MG63 (cell line): Measurements from ENCODE around the gene ZSWIM3. TPM values are rescaled to one million over a fixed set of nuclear protein-coding genes. Genes with fewer than 3 reads are reported as not detected.
"Not testable (repeated sequence)": the region's sequence is repeated elsewhere in the genome, so short reads cannot be mapped to it uniquely, and the experiment has no call there.

Source experiments
- DNase-seq: peaks from one replicate; pipeline ENCODE4 v3.0.0-alpha.2; 2020
- H3K27me3 ChIP-seq: fragments of 250-450 bp; sonication (Bioruptor Pico); 2 replicates; pipeline ENCODE4 v1.5.1; 2020; ENCODE audit warnings: mild to moderate bottlenecking, moderate library complexity
- H3K36me3 ChIP-seq: fragments of 250-450 bp; sonication (Bioruptor Pico); 2 replicates; pipeline ENCODE4 v1.5.1; 2020; ENCODE audit warnings: mild to moderate bottlenecking, moderate library complexity
- H3K4me3 ChIP-seq: fragments of 250-450 bp; sonication (Bioruptor Pico); 2 replicates; pipeline ENCODE4 v1.5.1; 2020; ENCODE audit warnings: mild to moderate bottlenecking, moderate library complexity
- H3K9me3 ChIP-seq: fragments of 250-450 bp; sonication (Bioruptor Pico); 2 replicates; pipeline ENCODE4 v1.5.1; 2020; ENCODE audit warnings: mild to moderate bottlenecking, moderate library complexity
- total RNA-seq: library from RNA; depleted of rRNA; stranded (reverse); fragments of >200 nt; shearing (Covaris generic); gene quantifications from 2 replicates; pipeline ENCODE4 v1.2.3, GENCODE V29; 2014; ENCODE audit warnings: low replicate concordance

ZSWIM3 gene
- total RNA-seq, 1 experiment from 2014 or later = 14.2 TPM

- H3K4me3 ChIP-seq = no peak within 1 kb of the TSS
Measured at GRCh38 chr20:45827030-45827652, 30.3 kb upstream of the ZSWIM3 start, which contains the start of gene TNNC2. Gene TNNC2 (minus strand): TSS chr20:45827312. CDS start chr20:45827248, 64 bp downstream.

GRCh38 chr20:45827712-45828111 lies 29.7 kb upstream of the ZSWIM3 start:
- DNase-seq = no peak
- H3K4me3 ChIP-seq = no peak overlapping the region
- H3K9me3 ChIP-seq = no peaks in the 10 kb centered on the region
- H3K27me3 ChIP-seq = no peaks in the 10 kb centered on the region
- no peaks in the 10 kb centered on the region for H3K36me3 ChIP-seq

More at GRCh38 chr20:45827030-45827652, 30.3 kb upstream of the ZSWIM3 start, which contains the start of gene TNNC2:
- H3K9me3 ChIP-seq = no peaks in the 10 kb centered on the region
- DNase-seq = no peak
- H3K27me3 ChIP-seq = no peaks in the 10 kb centered on the region
- H3K36me3 ChIP-seq = no peaks in the 10 kb centered on the region

GRCh38 chr20:45828589-45828988 lies 28.8 kb upstream of the ZSWIM3 start:
- Histone ChIP-seq H3K27me3 (no peaks in the 10 kb centered on the region), H3K36me3 (no peaks in the 10 kb centered on the region), H3K4me3 (no peak overlapping the region), H3K9me3 (no peaks in the 10 kb centered on the region)
- DNase-seq = no peak

GRCh38 chr20:45829673-45830106 lies 27.7 kb upstream of the ZSWIM3 start:
- not testable (repeated sequence) for H3K4me3 ChIP-seq, H3K36me3 ChIP-seq, H3K27me3 ChIP-seq, DNase-seq, H3K9me3 ChIP-seq

GRCh38 chr20:45832619-45833018 lies 24.8 kb upstream of the ZSWIM3 start:
- peak overlapping the region; percentile 65 for H3K4me3 ChIP-seq

GRCh38 chr20:45833030-45833882 lies 24.2 kb upstream of the ZSWIM3 start, which contains the start of gene SNX21:
Gene SNX21 (plus strand): TSS chr20:45833799. CDS start chr20:45833920, 121 bp downstream.
- peaks cover 30% of the 10 kb centered on the region for H3K36me3 ChIP-seq
- H3K27me3 ChIP-seq = no peaks in the 10 kb centered on the region
- H3K4me3 ChIP-seq = peak within 1 kb of the TSS; percentile 65
- no peaks in the 10 kb centered on the region for H3K9me3 ChIP-seq
- DNase-seq = peak; percentile 96

More at GRCh38 chr20:45832619-45833018, 24.8 kb upstream of the ZSWIM3 start:
- Histone ChIP-seq H3K36me3 (peaks cover 24% of the 10 kb centered on the region), H3K9me3 (no peaks in the 10 kb centered on the region), H3K27me3 (no peaks in the 10 kb centered on the region)
- no peak for DNase-seq

GRCh38 chr20:45833883-45834796 lies 23.3 kb upstream of the ZSWIM3 start:
- Histone ChIP-seq H3K4me3 (peak overlapping the region; percentile 65), H3K27me3 (no peaks in the 10 kb centered on the region), H3K36me3 (peaks cover 39% of the 10 kb centered on the region), H3K9me3 (no peaks in the 10 kb centered on the region)
- DNase-seq = peak; percentile 78

GRCh38 chr20:45834797-45835161 lies 22.6 kb upstream of the ZSWIM3 start:
- DNase-seq = no peak
- Histone ChIP-seq H3K9me3 (no peaks in the 10 kb centered on the region), H3K4me3 (peak overlapping the region; percentile 65), H3K27me3 (no peaks in the 10 kb centered on the region), H3K36me3 (peaks cover 41% of the 10 kb centered on the region)

GRCh38 chr20:45835329-45835765 lies 22.1 kb upstream of the ZSWIM3 start:
- H3K36me3 ChIP-seq = peaks cover 46% of the 10 kb centered on the region
- H3K27me3 ChIP-seq = no peaks in the 10 kb centered on the region
- H3K9me3 ChIP-seq = no peaks in the 10 kb centered on the region
- DNase-seq = no peak
- peak overlapping the region; percentile 65 for H3K4me3 ChIP-seq

- no peaks in the 10 kb centered on the region for H3K27me3 ChIP-seq
- H3K4me3 ChIP-seq = peak overlapping the region; percentile 65
- H3K9me3 ChIP-seq = no peaks in the 10 kb centered on the region
- peak; percentile 97 for DNase-seq
- H3K36me3 ChIP-seq = peaks cover 50% of the 10 kb centered on the region
Measured at GRCh38 chr20:45835825-45836224, 21.6 kb upstream of the ZSWIM3 start.

GRCh38 chr20:45836841-45837240 lies 20.6 kb upstream of the ZSWIM3 start:
- Histone ChIP-seq H3K4me3 (no peak overlapping the region), H3K36me3 (peaks cover 60% of the 10 kb centered on the region), H3K27me3 (no peaks in the 10 kb centered on the region), H3K9me3 (no peaks in the 10 kb centered on the region)
- no peak for DNase-seq

GRCh38 chr20:45840700-45841198 lies 16.7 kb upstream of the ZSWIM3 start:
- H3K36me3 ChIP-seq = peaks cover 81% of the 10 kb centered on the region
- H3K27me3 ChIP-seq = no peaks in the 10 kb centered on the region
- no peaks in the 10 kb centered on the region for H3K9me3 ChIP-seq
- no peak for DNase-seq
- no peak overlapping the region for H3K4me3 ChIP-seq

- Histone ChIP-seq H3K4me3 (no peak overlapping the region), H3K36me3 (peaks cover 85% of the 10 kb centered on the region), H3K9me3 (no peaks in the 10 kb centered on the region), H3K27me3 (no peaks in the 10 kb centered on the region)
- no peak for DNase-seq
Measured at GRCh38 chr20:45841407-45842129, 15.8 kb upstream of the ZSWIM3 start.

GRCh38 chr20:45842169-45842812 lies 15.1 kb upstream of the ZSWIM3 start:
- no peak for DNase-seq
- Histone ChIP-seq H3K27me3 (no peaks in the 10 kb centered on the region), H3K4me3 (no peak overlapping the region), H3K9me3 (no peaks in the 10 kb centered on the region), H3K36me3 (peaks cover 84% of the 10 kb centered on the region)

- H3K9me3 ChIP-seq = no peaks in the 10 kb centered on the region
- no peak overlapping the region for H3K4me3 ChIP-seq
- no peak for DNase-seq
- no peaks in the 10 kb centered on the region for H3K27me3 ChIP-seq
- peaks cover 76% of the 10 kb centered on the region for H3K36me3 ChIP-seq
Measured at GRCh38 chr20:45843506-45843905, 13.9 kb upstream of the ZSWIM3 start.
